Panc1 (cell line): ENCODE measurements around the gene MAP1B. TPM values are rescaled to one million over a fixed set of nuclear protein-coding genes. Genes with fewer than 3 reads are reported as not detected.

Source experiments
- ATAC-seq: fragments of 200-7000 bp; cut with Tn5 transposase; 2 replicates; pipeline ENCODE4 v1.9.1; 2020; ENCODE audit warnings: mild to moderate bottlenecking, moderate library complexity
- BruUV-seq: library from RNA; stranded (reverse); fragments of 400-500 nt; replicated peaks from 2 replicates; lab custom pipeline; 2021; lab: Mats Ljungman, UMichigan
- CTCF ChIA-PET: fragments of 300-600 bp; sonication (Branson Sonifier 250); formaldehyde crosslinking; loops from one replicate; lab custom pipeline; 2022; ENCODE audit warnings: antibody characterized with exemption; lab: Charles Lee
- POLR2A ChIA-PET: fragments of 300-600 bp; sonication (Branson Sonifier 250); formaldehyde crosslinking; loops from one replicate; lab custom pipeline; 2022; ENCODE audit warnings: antibody characterized with exemption; lab: Charles Lee
- DNase-seq: peaks from one replicate; pipeline ENCODE4 v3.0.0-alpha.2; 2010; ENCODE audit warnings: low read depth, low spot score
- H3K27ac ChIP-seq: 2 replicates; pipeline ENCODE4 v1.5.1; 2011; ENCODE audit warnings: mild to moderate bottlenecking, low read length, inconsistent platforms
- H3K27me3 ChIP-seq: fragments of 200-500 bp; sonication (Bioruptor generic); 2 replicates; pipeline ENCODE4 v1.6.0; 2014; ENCODE audit warnings: low read length, inconsistent platforms; ENCODE audit not compliant: control insufficient read depth, insufficient read depth
- H3K36me3 ChIP-seq: fragments of 200-500 bp; sonication (Bioruptor generic); 2 replicates; pipeline ENCODE4 v1.5.1; 2014; ENCODE audit warnings: inconsistent platforms, mild to moderate bottlenecking, low read length, moderate library complexity; ENCODE audit not compliant: control insufficient read depth, insufficient read depth
- H3K4me1 ChIP-seq: 2 replicates; pipeline ENCODE4 v1.5.1; 2011; ENCODE audit warnings: inconsistent platforms, mild to moderate bottlenecking, low read length, moderate library complexity; ENCODE audit not compliant: control insufficient read depth, insufficient read depth
- H3K4me3 ChIP-seq, 2 experiments: 2 replicates each; pipeline ENCODE4 v1.5.1; 2011 to 2012; ENCODE audit warnings: low read depth in 2 of 2, low read length in 2 of 2, mild to moderate bottlenecking in 2 of 2, inconsistent platforms in 1 of 2, moderate library complexity in 1 of 2
- H3K9me3 ChIP-seq: fragments of 200-500 bp; sonication (Bioruptor generic); 2 replicates; pipeline ENCODE4 v1.5.1; 2014; ENCODE audit warnings: low read depth, mild to moderate bottlenecking, inconsistent platforms, low read length, moderate library complexity; ENCODE audit not compliant: control insufficient read depth, insufficient read depth
- CTCF ChIP-seq: fragments of 450-650 bp; IDR thresholded peaks from 2 replicates; pipeline ENCODE4 v1.5.1; 2017; ENCODE audit warnings: mild to moderate bottlenecking
- POLR2AphosphoS5 ChIP-seq: IDR thresholded peaks from 2 replicates; pipeline ENCODE4 v1.6.1; 2012; ENCODE audit warnings: mild to moderate bottlenecking, low read depth, low read length, moderate library complexity
- REST ChIP-seq, 2 experiments: IDR thresholded peaks; 2 replicates each; pipeline ENCODE4 v1.6.1; 2011 to 2012; ENCODE audit warnings: low read depth in 2 of 2, control low read depth in 1 of 2, low read length in 1 of 2, mild to moderate bottlenecking in 1 of 2, moderate library complexity in 1 of 2; ENCODE audit not compliant: insufficient read depth in 1 of 2
- SIN3A ChIP-seq: IDR thresholded peaks from 2 replicates; pipeline ENCODE4 v1.6.1; 2012; ENCODE audit warnings: low read depth, mild to moderate bottlenecking, low read length, moderate library complexity, borderline replicate concordance; ENCODE audit not compliant: insufficient read depth
- TCF7L2 ChIP-seq: IDR thresholded peaks from 2 replicates; pipeline ENCODE4 v1.6.1; 2011; ENCODE audit warnings: mild to moderate bottlenecking, low read depth, low read length, inconsistent platforms
- in situ Hi-C: cut with HindIII; loops from 2 replicates; pipeline ENCODE4 v1.10.0; 2016; ENCODE audit warnings: low sequenced_read_pairs, low pct_unique_long_range_greater_than_20kb
- intact Hi-C: fragments of 100-400 bp; cut with micrococcal nuclease; formaldehyde crosslinking; loops from one replicate; pipeline ENCODE4 v1.10.0; 2022; ENCODE audit not compliant: unreplicated experiment
- total RNA-seq: library from RNA; stranded (reverse); gene quantifications from one replicate; pipeline ENCODE4 v1.2.1, GENCODE V29; 2021; ENCODE audit not compliant: unreplicated experiment

MAP1B gene
- total RNA-seq, 1 experiment from 2014 or later = 82.3 TPM

GRCh38 chr5:72221099-72221498, 113.8 kb downstream of the MAP1B start:
- ChIA-PET CTCF (no interaction called here), POLR2A (no interaction called here)

GRCh38 chr5:72221541-72221940, 114.3 kb downstream of the MAP1B start:
- Histone ChIP-seq H3K36me3 (peaks cover 21% of the 10 kb centered on the region), H3K9me3 (no peaks in the 10 kb centered on the region), H3K27ac (no peak overlapping the region), H3K4me3 (no peak overlapping the region), H3K27me3 (no peaks in the 10 kb centered on the region), H3K4me1 (no peaks in the 10 kb centered on the region)
- POLR2A ChIA-PET = no interaction called here
- intact Hi-C loops = no loop called here
- in situ Hi-C loops = no loop called here
- TF ChIP-seq CTCF = no peak
- no peak for TF ChIP-seq POLR2AphosphoS5
- no peak for TF ChIP-seq TCF7L2
- no peak for TF ChIP-seq SIN3A
- no peak for TF ChIP-seq REST (IDR thresholded peaks at IDR 0.05; ENCODE audit: insufficient read depth in 1 of 2, low read depth in 2 of 2, low read length in 1 of 2)
- DNase-seq (no peak), ATAC-seq (no peak)
- CTCF ChIA-PET = no interaction called here
- no TSS peak for BruUV-seq

More at GRCh38 chr5:72221099-72221498, 113.8 kb downstream of the MAP1B start:
- H3K4me1 ChIP-seq = no peaks in the 10 kb centered on the region
- H3K27me3 ChIP-seq = no peaks in the 10 kb centered on the region
- no peak overlapping the region for H3K27ac ChIP-seq
- ATAC-seq (no peak), DNase-seq (no peak)
- no peak for TF ChIP-seq REST (IDR thresholded peaks at IDR 0.05; ENCODE audit: insufficient read depth in 1 of 2, low read depth in 2 of 2, low read length in 1 of 2)
- no peak for TF ChIP-seq POLR2AphosphoS5
- TF ChIP-seq SIN3A = no peak
- no peak for TF ChIP-seq CTCF
- TF ChIP-seq TCF7L2 = no peak
- peaks cover 21% of the 10 kb centered on the region for H3K36me3 ChIP-seq
- BruUV-seq = no TSS peak
- H3K9me3 ChIP-seq = no peaks in the 10 kb centered on the region
- in situ Hi-C loops = no loop called here
- H3K4me3 ChIP-seq = no peak overlapping the region
- intact Hi-C loops = no loop called here
